ENCODE data around the gene KRTAP5-10. TPM values are rescaled to one million over a fixed set of nuclear protein-coding genes. Genes with fewer than 3 reads are reported as not detected.

The KRTAP5-10 gene, protein sequence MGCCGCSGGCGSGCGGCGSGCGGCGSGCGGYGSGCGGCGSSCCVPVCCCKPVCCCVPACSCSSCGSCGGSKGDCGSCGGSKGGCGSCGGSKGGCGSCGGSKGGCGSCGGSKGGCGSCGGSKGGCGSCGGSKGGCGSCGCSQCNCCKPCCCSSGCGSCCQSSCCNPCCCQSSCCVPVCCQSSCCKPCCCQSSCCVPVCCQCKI
- total RNA-seq (ENCODE audit: low replicate concordance) = not detected in 2 replicates

DNA sequence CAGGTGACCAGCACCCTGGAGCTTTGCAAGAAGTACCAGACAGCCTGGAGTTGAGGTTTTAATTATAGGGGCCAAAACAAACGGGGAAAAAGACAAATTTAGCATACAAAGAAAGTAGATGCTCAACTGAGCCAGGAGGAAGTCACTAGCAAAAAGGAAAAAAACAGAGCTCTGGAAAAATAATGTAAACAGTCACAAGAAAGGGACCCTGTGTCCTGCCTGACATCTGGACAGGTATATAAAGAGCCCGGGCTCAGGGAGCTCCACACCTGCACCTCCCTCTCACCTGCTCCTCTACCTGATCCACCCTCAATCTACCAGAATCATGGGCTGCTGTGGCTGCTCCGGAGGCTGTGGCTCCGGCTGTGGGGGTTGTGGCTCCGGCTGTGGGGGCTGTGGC is at the start of gene KRTAP5-10:
TSS of gene KRTAP5-10 (plus strand) at position 301 of the 400 bp plus-strand sequence. CDS start at position 326, 25 bp downstream.

DNA sequence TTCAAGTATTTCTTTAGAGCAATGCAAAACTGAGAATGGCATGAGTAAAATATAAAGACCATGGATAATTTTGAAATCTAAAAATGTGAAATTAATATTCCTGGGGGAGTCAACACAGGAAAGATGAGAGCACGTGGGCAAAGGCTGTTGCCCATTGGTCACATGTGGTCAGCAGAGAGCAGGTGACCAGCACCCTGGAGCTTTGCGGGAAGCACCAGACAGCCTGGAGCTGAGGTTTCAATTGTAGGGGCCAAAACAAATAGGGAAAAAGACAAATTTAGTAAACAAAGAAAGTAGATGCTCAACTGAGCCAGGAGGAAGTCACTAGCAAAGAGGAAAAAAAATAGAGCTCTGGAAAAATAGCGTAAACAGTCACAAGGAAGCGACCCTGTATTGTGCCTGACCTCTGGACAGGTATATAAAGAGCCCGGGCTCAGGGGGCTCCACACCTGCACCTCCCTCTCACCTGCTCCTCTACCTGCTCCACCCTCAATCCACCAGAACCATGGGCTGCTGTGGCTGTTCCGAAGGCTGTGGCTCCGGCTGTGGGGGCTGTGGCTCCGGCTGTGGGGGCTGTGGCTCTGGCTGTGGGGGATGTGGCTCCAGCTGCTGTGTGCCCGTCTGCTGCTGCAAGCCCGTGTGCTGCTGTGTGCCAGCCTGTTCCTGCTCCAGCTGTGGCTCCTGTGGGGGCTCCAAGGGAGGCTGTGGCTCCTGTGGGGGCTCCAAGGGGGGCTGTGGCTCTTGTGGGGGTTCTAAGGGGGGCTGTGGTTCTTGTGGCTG is 38.4 kb upstream of the KRTAP5-10 start, which contains the start of gene KRTAP5-7:
TSS of gene KRTAP5-7 (plus strand) at position 472 of the 780 bp plus-strand sequence. CDS start at position 506, 34 bp downstream.

DNA sequence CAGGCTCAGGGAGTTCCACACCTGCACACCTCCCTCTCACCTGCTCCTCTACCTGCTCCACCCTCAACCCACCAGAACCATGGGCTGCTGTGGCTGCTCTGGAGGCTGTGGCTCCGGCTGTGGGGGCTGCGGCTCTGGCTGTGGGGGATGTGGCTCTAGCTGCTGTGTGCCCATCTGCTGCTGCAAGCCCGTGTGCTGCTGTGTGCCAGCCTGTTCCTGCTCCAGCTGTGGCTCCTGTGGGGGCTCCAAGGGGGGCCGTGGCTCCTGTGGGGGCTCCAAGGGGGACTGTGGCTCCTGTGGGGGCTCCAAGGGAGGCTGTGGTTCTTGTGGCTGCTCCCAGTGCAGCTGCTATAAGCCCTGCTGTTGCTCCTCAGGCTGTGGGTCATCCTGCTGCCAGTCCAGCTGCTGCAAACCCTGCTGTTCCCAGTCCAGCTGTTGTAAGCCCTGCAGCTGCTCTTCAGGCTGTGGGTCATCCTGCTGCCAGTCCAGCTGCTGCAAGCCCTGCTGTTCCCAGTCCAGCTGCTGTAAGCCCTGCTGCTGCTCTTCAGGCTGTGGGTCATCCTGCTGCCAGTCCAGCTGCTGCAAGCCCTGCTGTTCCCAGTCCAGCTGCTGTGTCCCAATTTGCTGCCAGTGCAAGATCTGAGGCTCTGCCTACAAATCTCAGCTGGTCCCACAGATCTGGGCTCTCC is 27.2 kb upstream of the KRTAP5-10 start, which contains the start of gene KRTAP5-8:
TSS of gene KRTAP5-8 (plus strand) at position 49 of the 689 bp plus-strand sequence. CDS start at position 80, 31 bp downstream.

GRCh38 chr11:71548120-71548519 is 17.2 kb upstream of the KRTAP5-10 start, which contains the start of gene KRTAP5-9:
Gene KRTAP5-9 (plus strand): TSS chr11:71548420. CDS start chr11:71548658, 238 bp downstream.

DNA sequence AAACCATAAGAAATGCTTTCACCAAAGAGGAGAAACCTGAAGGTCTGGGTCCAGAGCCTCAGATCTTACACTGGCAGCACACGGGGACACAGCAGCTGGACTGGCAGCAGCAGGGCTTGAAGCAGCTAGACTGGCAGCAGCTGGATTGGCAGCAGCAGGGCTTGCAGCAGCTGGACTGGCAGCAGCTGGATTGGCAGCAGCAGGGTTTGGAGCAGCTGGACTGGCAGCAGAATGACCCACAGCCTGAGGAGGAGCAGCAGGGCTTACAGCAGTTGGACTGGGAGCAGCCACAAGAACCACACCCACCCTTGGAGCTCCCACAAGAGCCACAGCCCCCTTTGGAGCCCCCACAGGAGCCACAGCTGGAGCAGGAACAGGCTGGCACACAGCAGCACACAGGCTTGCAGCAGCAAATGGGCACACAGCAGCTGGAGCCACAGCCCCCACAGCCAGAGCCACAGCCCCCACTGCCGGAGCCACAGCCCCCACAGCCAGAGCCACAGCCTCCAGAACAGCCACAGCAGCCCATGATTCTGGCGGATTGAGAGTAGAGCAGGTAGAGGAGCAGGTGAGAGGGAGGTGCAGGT is 17.0 kb downstream of the KRTAP5-10 start, which contains the start of gene KRTAP5-11:
TSS of gene KRTAP5-11 (minus strand) at position 567 of the 587 bp plus-strand sequence. CDS start at position 529, 38 bp downstream.

Other genes starting within 250 kb of the KRTAP5-10 start
- gene DHCR7, start 117.2 kb upstream of the KRTAP5-10 start, total RNA-seq (ENCODE audit: low replicate concordance) = 17.8 and 79.9 TPM in 2 replicates
- 66.2 and 96.3 TPM in 2 replicates for gene NADSYN1, start 112.4 kb upstream of the KRTAP5-10 start, total RNA-seq (ENCODE audit: low replicate concordance)
- not detected in 2 replicates for gene KRTAP5-7, start 38.3 kb upstream of the KRTAP5-10 start, total RNA-seq (ENCODE audit: low replicate concordance)
- gene KRTAP5-8, start 27.5 kb upstream of the KRTAP5-10 start, total RNA-seq (ENCODE audit: low replicate concordance) = not detected in 2 replicates
- gene KRTAP5-9, start 17.1 kb upstream of the KRTAP5-10 start, total RNA-seq (ENCODE audit: low replicate concordance) = not detected in 2 replicates
- not detected in 2 replicates for gene KRTAP5-11, start 17.3 kb downstream of the KRTAP5-10 start, total RNA-seq (ENCODE audit: low replicate concordance)

Data from smooth muscle cell of the coronary artery (primary cell).